ENCODE measurements around the gene KCNMB4. TPM values are rescaled to one million over a fixed set of nuclear protein-coding genes. Genes with fewer than 3 reads are reported as not detected.

Gene KCNMB4
- total and polyA plus RNA-seq, 2 of the 4 experiments (the other 2 are of a cell fraction): 0.90 to 1.1 TPM

DNA sequence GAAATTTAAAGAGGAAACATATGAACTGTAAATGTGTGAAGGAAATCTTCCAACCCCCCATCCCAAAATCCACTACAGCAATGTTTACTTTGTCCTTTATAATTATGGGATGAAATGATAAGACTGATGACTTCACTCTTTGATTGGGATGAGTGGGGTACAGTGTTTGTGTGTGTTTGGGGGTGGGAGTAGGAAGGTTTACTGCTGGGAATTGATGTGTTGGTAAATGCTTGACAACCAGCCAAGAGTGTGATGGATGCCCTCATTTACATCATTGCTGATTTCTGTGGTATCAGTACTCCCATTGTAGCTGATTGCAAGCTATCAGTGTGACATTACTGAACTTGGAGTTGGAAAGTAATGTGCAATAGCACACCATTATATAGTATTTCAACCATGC lies 90.9 kb downstream of the KCNMB4 start:
- H3K4me1 ChIP-seq (ENCODE audit: control insufficient read depth, insufficient read depth, low read length): no peaks in the 10 kb centered on the region
- ChIA-PET POLR2A (ENCODE audit: unreplicated experiment) (no interaction called here), CTCF (no interaction called here)
- no peak overlapping the region for H3K18ac ChIP-seq (ENCODE audit: low read depth, low read length)
- no peaks in the 10 kb centered on the region for H3K79me1 ChIP-seq (ENCODE audit: low read depth in 1 of 2, low read length in 2 of 2)
- H2BK15ac ChIP-seq (ENCODE audit: low read depth, low read length): no peak overlapping the region
- no peak overlapping the region for H4K8ac ChIP-seq (ENCODE audit: low read depth in 2 of 2, low read length in 2 of 2)
- no peak overlapping the region for H2BK5ac ChIP-seq (ENCODE audit: low read depth, low read length, poor library complexity, severe bottlenecking)
- ATAC-seq (ENCODE audit: low read depth) (no peak), DNase-seq (no peak)
- intact Hi-C loops (cut with micrococcal nuclease) (no loop called here), dilution Hi-C loops (cut with HindIII; ENCODE audit: low sequenced_read_pairs, unreplicated experiment) (no loop called here), in situ Hi-C loops (cut with MboI; ENCODE audit: low sequenced_read_pairs) (no loop called here)
- BruUV-seq (replicated peaks): no TSS peak
- H3K9ac ChIP-seq (ENCODE audit: low read depth, low read length): no peak overlapping the region
- no peak overlapping the region for H3K23ac ChIP-seq (ENCODE audit: low read depth, low read length)
- H2BK120ac ChIP-seq (ENCODE audit: low read depth, low read length): no peak overlapping the region
- no peaks in the 10 kb centered on the region for H3K36me3 ChIP-seq (ENCODE audit: control insufficient read depth, insufficient read depth, low read length)
- H3K4ac ChIP-seq (ENCODE audit: low read depth, low read length): no peak overlapping the region
- H3K4me3 ChIP-seq (ENCODE audit: insufficient read depth, low read depth, low read length): no peak overlapping the region
- no peaks in the 10 kb centered on the region for H4K20me1 ChIP-seq (ENCODE audit: insufficient read depth, low read length)
- H3K4me2 ChIP-seq (ENCODE audit: low read depth, low read length): no peak overlapping the region
- no peak overlapping the region for H3K14ac ChIP-seq (replicated peaks; ENCODE audit: low read depth, low read length)
- TF ChIP-seq MAZ (IDR thresholded peaks at IDR 0.05; ENCODE audit: borderline replicate concordance, low read depth, low read length): no peak
- TF ChIP-seq SMC3 (IDR thresholded peaks at IDR 0.05; ENCODE audit: low read depth, low read length): no peak
- TF ChIP-seq FOS (IDR thresholded peaks at IDR 0.05; ENCODE audit: low read depth, low read length): no peak
- TF ChIP-seq MAFK (IDR thresholded peaks at IDR 0.05; ENCODE audit: low read depth, low read length): no peak
- no peak for TF ChIP-seq BHLHE40 (IDR thresholded peaks at IDR 0.05; ENCODE audit: low read depth, low read length)
- no peak for TF ChIP-seq NFE2L2 (IDR thresholded peaks at IDR 0.05; ENCODE audit: low read depth, low read length)
- TF ChIP-seq RAD21 (IDR thresholded peaks at IDR 0.05; ENCODE audit: low read length): no peak
- TF ChIP-seq ELK1 (IDR thresholded peaks at IDR 0.05; ENCODE audit: borderline replicate concordance, low read depth, low read length): no peak
- TF ChIP-seq RCOR1 (IDR thresholded peaks at IDR 0.05; ENCODE audit: insufficient replicate concordance, low read length): no peak
- no peak for TF ChIP-seq CHD1 (IDR thresholded peaks at IDR 0.05; ENCODE audit: low read depth, low read length)
- no peak overlapping the region for H3K56ac ChIP-seq (ENCODE audit: extremely low read depth, insufficient read depth, low read length)
- H3K27ac ChIP-seq (ENCODE audit: insufficient read depth, low read length): no peak overlapping the region
- H3K9me3 ChIP-seq (ENCODE audit: control insufficient read depth, insufficient read depth, low read length): no peaks in the 10 kb centered on the region
- no peak overlapping the region for H4K91ac ChIP-seq (ENCODE audit: insufficient read depth, low read depth, low read length)
- H2BK20ac ChIP-seq (ENCODE audit: low read depth, low read length): no peak overlapping the region
- H3K9me1 ChIP-seq (ENCODE audit: insufficient read depth, low read length): no peaks in the 10 kb centered on the region
- no peaks in the 10 kb centered on the region for H3K27me3 ChIP-seq (ENCODE audit: control insufficient read depth, insufficient read depth, low read length)
- no peak overlapping the region for H2AK9ac ChIP-seq (replicated peaks; ENCODE audit: low read depth, low read length, poor library complexity)
- no peak overlapping the region for H2AFZ ChIP-seq (replicated peaks; ENCODE audit: low read length, poor library complexity)
- H4K5ac ChIP-seq (ENCODE audit: low read depth, low read length): no peak overlapping the region
- no peak overlapping the region for H2AK5ac ChIP-seq (ENCODE audit: low read depth, low read length)
